ENCODE results near the gene RAP1GDS1. TPM values are rescaled to one million over a fixed set of nuclear protein-coding genes. Genes with fewer than 3 reads are reported as not detected.

Gene RAP1GDS1
- 10 to 100 TPM; 46.1 to 50.4 TPM for total RNA-seq

DNA sequence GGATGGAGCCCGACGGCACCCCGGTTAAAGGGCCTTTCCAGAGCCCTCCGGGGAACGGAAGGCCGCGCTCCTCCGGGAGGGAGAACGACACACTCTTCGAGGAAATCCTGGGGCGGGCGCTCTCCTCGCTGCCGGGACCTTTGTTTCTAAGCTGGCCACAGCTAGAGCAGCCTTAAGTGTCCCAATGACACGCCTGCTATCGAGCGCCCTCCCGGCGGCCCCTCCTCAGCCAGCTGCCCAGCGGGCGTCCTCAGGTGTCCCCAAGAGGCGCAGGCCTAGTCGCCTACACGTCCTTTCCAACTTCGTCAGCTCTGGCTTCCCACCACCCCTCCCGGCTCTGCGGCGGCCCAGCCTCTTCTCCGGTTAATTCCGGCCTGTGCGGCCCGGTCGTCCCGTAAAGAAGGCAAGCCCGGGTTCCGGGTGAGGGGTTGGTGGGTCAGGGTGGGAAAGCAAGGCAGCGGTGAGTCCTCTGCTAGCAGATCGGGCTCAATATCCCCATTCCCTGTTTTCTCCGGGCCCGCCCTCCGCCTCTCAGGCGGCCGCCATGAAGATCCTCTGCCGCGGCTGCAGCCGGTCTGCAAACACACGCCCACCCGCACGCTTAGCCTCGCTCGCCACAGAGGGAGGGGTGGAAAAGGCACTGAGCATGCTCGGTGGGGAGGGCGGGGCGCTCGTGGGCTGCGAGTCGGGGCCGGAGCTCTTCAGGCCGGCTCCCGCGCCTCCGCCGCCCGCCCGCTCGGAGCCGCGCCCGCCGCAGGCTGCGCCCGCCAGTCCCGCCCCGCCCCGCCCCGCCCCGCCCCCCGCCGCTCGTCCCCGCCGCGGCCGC, at the start of gene RAP1GDS1:
RAP1GDS1 (plus strand) TSS at position 806 of the 826 bp plus-strand sequence. CDS start 182 bp downstream, outside the sequence.
- peak; percentile 91 for DNase-seq
- H3K36me3 Mint-ChIP-seq (ENCODE audit: low read depth) = peaks cover 19% of the 10 kb centered on the region
- no peaks in the 10 kb centered on the region for H3K27me3 Mint-ChIP-seq
- peaks cover 44% of the 10 kb centered on the region for H3K4me1 Mint-ChIP-seq
- peak within 1 kb of the TSS; percentile 93 for H3K27ac Mint-ChIP-seq
- peak within 1 kb of the TSS; percentile 96 for H3K4me3 Mint-ChIP-seq
- ChIA-PET CTCF (interaction anchor here (0.6 to 1.4 kb wide), 8 partner anchors 9 to 735 kb away, joined by 3 to 4 read pairs (median 3); partner anchors contain the start of genes EIF4E, METAP1 and STPG2), POLR2A (interaction anchor here (0.7 to 3.8 kb wide), 21 partner anchors 10 to 1688 kb away, joined by 3 to 32 read pairs (median 6); partner anchors contain the start of genes ADH5, EIF4E, METAP1 and STPG2)
- no peaks in the 10 kb centered on the region for H3K9me3 Mint-ChIP-seq

- Mint-ChIP-seq H3K27me3 (no peaks in the 10 kb centered on the region), H3K27ac (no peak overlapping the region), H3K4me3 (no peak overlapping the region), H3K36me3 (ENCODE audit: low read depth) (no peaks in the 10 kb centered on the region), H3K9me3 (no peaks in the 10 kb centered on the region), H3K4me1 (no peaks in the 10 kb centered on the region)
- no peak for DNase-seq
- CTCF ChIA-PET = no interaction called here
- POLR2A ChIA-PET = no interaction called here
Observed at GRCh38 chr4:98222306-98222705, 38.9 kb upstream of the RAP1GDS1 start.

DNA sequence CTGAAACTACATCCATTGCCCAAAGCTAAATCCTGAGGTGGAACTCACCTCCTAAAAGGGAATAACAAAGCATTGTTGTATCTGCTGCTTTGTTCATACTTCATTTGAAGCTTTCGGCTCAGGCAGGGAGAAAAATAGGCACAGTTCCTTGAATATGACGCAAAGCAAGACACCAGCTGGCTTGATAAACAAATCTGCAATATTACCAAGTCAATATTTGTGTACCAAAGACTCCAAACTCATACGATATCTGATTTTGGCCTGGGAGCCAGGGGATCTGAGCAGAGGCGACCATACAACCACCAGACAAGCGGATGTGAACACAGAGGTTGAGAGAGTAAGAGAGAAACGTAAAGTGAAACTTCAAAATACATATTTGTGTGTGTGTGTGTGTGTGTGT, 34.8 kb upstream of the RAP1GDS1 start:
- POLR2A ChIA-PET = no interaction called here
- H3K27ac Mint-ChIP-seq = no peak overlapping the region
- no peaks in the 10 kb centered on the region for H3K36me3 Mint-ChIP-seq (ENCODE audit: low read depth)
- no peaks in the 10 kb centered on the region for H3K27me3 Mint-ChIP-seq
- H3K4me3 Mint-ChIP-seq = no peak overlapping the region
- CTCF ChIA-PET = no interaction called here
- no peak for DNase-seq
- H3K4me1 Mint-ChIP-seq = no peaks in the 10 kb centered on the region
- no peaks in the 10 kb centered on the region for H3K9me3 Mint-ChIP-seq

DNA sequence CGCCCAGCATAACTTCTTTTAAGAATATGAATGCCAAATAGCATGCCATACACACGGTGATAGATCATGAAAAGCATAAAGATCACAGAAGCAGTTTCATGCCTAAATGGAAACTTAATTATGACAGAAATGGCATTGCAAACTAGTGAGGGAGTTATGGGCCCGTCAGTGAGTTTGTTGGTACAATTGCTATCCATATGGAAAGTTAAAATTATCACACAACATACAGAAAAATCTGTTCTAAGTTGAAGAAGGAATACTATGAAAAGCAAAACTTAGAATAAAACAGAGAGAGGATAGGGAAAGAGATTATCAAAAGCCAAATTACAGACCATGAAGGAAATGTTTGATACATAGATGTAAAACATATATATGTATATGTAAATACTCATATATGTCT, 30.2 kb upstream of the RAP1GDS1 start:
- no peaks in the 10 kb centered on the region for H3K4me1 Mint-ChIP-seq
- no peak for DNase-seq
- H3K4me3 Mint-ChIP-seq = no peak overlapping the region
- no peaks in the 10 kb centered on the region for H3K9me3 Mint-ChIP-seq
- POLR2A ChIA-PET = no interaction called here
- no peak overlapping the region for H3K27ac Mint-ChIP-seq
- CTCF ChIA-PET = no interaction called here
- H3K36me3 Mint-ChIP-seq (ENCODE audit: low read depth) = no peaks in the 10 kb centered on the region
- H3K27me3 Mint-ChIP-seq = peaks cover 2% of the 10 kb centered on the region

DNA sequence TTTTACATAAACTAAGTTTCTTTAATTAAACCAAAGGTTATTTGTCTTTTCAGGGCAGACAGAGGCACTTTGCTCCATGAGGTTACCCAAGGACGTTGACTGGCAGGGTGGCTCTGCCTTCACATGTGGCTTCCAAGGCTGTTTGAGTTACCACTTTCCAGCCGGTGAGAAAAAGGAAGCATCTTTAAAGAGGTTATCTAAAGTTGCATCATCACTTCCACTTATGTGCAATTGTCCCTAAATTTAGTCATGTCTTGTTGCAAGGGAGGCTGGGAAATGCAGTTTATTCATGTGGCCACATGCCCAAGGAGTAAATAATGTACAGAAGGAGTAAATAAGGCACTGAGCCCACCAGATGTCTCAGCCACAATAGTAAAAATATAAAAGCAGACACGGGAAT, 29.0 kb upstream of the RAP1GDS1 start:
- no peaks in the 10 kb centered on the region for H3K4me1 Mint-ChIP-seq
- ChIA-PET POLR2A (no interaction called here), CTCF (no interaction called here)
- no peaks in the 10 kb centered on the region for H3K36me3 Mint-ChIP-seq (ENCODE audit: low read depth)
- no peaks in the 10 kb centered on the region for H3K9me3 Mint-ChIP-seq
- no peak overlapping the region for H3K27ac Mint-ChIP-seq
- DNase-seq = no peak
- peaks cover 4% of the 10 kb centered on the region for H3K27me3 Mint-ChIP-seq
- no peak overlapping the region for H3K4me3 Mint-ChIP-seq

DNA sequence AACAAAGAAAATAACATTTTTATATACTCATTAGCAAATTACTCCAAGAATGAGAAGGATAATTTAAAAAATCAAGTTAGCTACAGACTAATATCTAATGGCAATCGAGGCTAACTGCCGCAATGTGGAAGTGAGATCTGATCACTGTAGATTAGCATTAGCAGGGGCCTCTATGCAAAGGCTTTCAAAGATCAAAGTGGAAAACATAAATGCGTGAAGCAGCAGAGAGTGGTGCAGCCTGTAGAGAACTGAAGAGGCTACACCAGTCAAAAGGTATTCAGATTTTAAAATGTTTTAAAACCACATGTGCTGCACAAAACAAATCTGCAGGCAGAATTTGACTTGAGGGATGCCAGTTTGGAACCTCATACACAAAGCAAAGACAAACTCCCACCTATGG, 24.0 kb upstream of the RAP1GDS1 start:
- H3K4me1 Mint-ChIP-seq = no peaks in the 10 kb centered on the region
- no peak overlapping the region for H3K27ac Mint-ChIP-seq
- CTCF ChIA-PET = no interaction called here
- no peaks in the 10 kb centered on the region for H3K9me3 Mint-ChIP-seq
- no peak for DNase-seq
- peaks cover 13% of the 10 kb centered on the region for H3K27me3 Mint-ChIP-seq
- POLR2A ChIA-PET = no interaction called here
- no peaks in the 10 kb centered on the region for H3K36me3 Mint-ChIP-seq (ENCODE audit: low read depth)
- no peak overlapping the region for H3K4me3 Mint-ChIP-seq

- ChIA-PET POLR2A (no interaction called here), CTCF (no interaction called here)
- H3K27ac Mint-ChIP-seq = no peak overlapping the region
- H3K36me3 Mint-ChIP-seq (ENCODE audit: low read depth) = peaks cover 3% of the 10 kb centered on the region
- no peak overlapping the region for H3K4me3 Mint-ChIP-seq
- H3K4me1 Mint-ChIP-seq = no peaks in the 10 kb centered on the region
- H3K9me3 Mint-ChIP-seq = peaks cover 3% of the 10 kb centered on the region
- DNase-seq = no peak
- peaks cover 14% of the 10 kb centered on the region for H3K27me3 Mint-ChIP-seq
Observed at GRCh38 chr4:98242063-98242462, 19.1 kb upstream of the RAP1GDS1 start.

GRCh38 chr4:98242538-98242937, 18.6 kb upstream of the RAP1GDS1 start:
- no peak for DNase-seq
- CTCF ChIA-PET = no interaction called here
- Mint-ChIP-seq H3K4me1 (no peaks in the 10 kb centered on the region), H3K27me3 (peaks cover 13% of the 10 kb centered on the region), H3K36me3 (ENCODE audit: low read depth) (peaks cover 3% of the 10 kb centered on the region), H3K4me3 (no peak overlapping the region), H3K9me3 (peaks cover 3% of the 10 kb centered on the region), H3K27ac (no peak overlapping the region)
- POLR2A ChIA-PET = no interaction called here

DNA sequence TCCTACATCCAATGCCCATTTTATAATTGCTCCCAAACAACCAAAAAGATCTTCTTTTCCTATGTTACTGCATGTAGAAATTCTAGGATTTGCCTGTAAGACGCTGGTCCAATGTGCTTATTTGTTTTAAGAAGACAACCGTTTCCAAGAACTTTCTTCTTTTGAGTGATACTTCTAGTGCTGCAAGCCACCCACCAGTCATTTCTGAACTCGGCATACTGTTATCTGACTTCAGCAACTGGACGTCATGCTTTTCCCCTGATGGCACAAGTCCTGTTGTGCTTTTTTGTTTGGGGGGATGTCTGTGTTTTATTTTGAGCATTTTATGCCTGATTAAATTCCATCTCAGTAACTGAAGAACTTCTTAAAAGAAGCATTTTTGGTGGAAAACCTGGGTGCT, 16.0 kb upstream of the RAP1GDS1 start:
- DNase-seq = no peak
- ChIA-PET CTCF (no interaction called here), POLR2A (no interaction called here)
- H3K36me3 Mint-ChIP-seq (ENCODE audit: low read depth) = peaks cover 3% of the 10 kb centered on the region
- peaks cover 3% of the 10 kb centered on the region for H3K9me3 Mint-ChIP-seq
- H3K4me3 Mint-ChIP-seq = no peak overlapping the region
- peaks cover 6% of the 10 kb centered on the region for H3K4me1 Mint-ChIP-seq
- peaks cover 7% of the 10 kb centered on the region for H3K27me3 Mint-ChIP-seq
- no peak overlapping the region for H3K27ac Mint-ChIP-seq

- CTCF ChIA-PET = no interaction called here
- no peak overlapping the region for H3K27ac Mint-ChIP-seq
- H3K4me1 Mint-ChIP-seq = peaks cover 6% of the 10 kb centered on the region
- no peak for DNase-seq
- no peak overlapping the region for H3K4me3 Mint-ChIP-seq
- POLR2A ChIA-PET = no interaction called here
- peaks cover 3% of the 10 kb centered on the region for H3K36me3 Mint-ChIP-seq (ENCODE audit: low read depth)
- peaks cover 3% of the 10 kb centered on the region for H3K9me3 Mint-ChIP-seq
- H3K27me3 Mint-ChIP-seq = peaks cover 4% of the 10 kb centered on the region
Observed at GRCh38 chr4:98248934-98249333, 12.2 kb upstream of the RAP1GDS1 start.

DNA sequence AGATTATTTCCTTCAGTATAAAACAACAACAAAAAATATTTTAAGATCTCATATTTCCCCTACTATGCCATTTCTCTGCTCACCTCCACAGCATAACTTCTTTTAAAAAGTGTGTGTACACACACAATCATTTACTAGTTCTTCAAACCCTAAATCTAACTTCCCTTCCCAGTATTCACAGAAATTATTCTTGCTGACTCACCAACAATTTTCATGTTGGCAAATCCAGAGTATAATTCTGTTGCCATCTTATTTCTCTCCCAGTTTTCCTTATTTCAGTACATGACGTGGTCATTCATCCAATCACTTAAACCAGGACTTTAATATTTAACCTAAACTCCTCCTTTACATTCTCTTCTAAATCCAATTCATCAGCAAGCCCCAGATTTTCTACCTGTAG, 11.4 kb upstream of the RAP1GDS1 start:
- H3K27me3 Mint-ChIP-seq = no peaks in the 10 kb centered on the region
- ChIA-PET POLR2A (no interaction called here), CTCF (no interaction called here)
- H3K4me3 Mint-ChIP-seq = no peak overlapping the region
- H3K27ac Mint-ChIP-seq = no peak overlapping the region
- H3K36me3 Mint-ChIP-seq (ENCODE audit: low read depth) = no peaks in the 10 kb centered on the region
- H3K9me3 Mint-ChIP-seq = no peaks in the 10 kb centered on the region
- DNase-seq = no peak
- H3K4me1 Mint-ChIP-seq = peaks cover 6% of the 10 kb centered on the region

DNA sequence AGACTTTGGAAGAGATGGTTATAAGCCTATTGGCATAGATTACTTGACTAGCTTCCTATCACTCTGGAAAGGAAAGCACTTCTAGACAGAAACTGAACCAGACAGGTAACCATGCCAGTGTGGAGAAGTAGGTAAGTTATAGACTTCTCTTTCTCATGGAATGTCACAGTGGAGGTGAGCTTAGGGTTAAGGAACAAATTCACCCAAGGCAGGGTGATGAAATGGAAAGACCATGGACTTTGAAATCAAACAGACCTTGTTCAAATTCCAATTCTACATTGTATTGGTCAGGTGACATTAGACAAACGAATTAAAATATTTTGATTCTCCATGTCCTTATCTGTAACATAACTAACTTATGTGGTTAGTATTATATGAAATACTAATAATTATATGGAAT, 7.7 kb upstream of the RAP1GDS1 start:
- no peak for DNase-seq
- ChIA-PET CTCF (no interaction called here), POLR2A (no interaction called here)
- no peaks in the 10 kb centered on the region for H3K9me3 Mint-ChIP-seq
- no peak overlapping the region for H3K4me3 Mint-ChIP-seq
- H3K27ac Mint-ChIP-seq = no peak overlapping the region
- H3K36me3 Mint-ChIP-seq (ENCODE audit: low read depth) = no peaks in the 10 kb centered on the region
- peaks cover 8% of the 10 kb centered on the region for H3K4me1 Mint-ChIP-seq
- no peaks in the 10 kb centered on the region for H3K27me3 Mint-ChIP-seq

DNA sequence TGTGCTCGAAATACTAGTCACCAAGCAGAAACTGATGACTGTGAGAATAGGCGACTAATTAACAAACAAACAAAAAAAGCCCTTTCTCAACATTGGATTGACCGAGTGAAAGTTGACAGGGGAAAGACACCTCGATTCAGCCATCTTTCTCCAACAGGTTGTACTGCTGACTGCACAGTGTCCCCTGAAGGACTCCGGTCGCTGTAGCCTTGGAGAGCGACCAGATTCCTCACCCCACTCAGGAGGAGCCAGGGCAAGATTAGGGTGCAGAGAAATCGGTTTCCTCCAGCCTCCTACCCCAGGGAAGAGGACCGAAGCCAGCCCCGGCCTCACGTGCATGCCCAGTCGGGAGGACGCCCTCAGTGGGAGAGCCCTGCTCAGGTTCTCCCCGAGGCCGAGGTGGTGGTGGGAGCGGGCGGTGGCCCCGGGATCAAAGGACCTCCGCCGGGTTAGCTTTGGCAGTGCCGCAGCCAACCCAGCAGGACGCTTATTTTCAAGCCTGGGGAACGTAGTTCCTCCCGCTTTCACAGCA, 1.1 kb upstream of the RAP1GDS1 start:
- Mint-ChIP-seq H3K9me3 (no peaks in the 10 kb centered on the region), H3K36me3 (ENCODE audit: low read depth) (peaks cover 14% of the 10 kb centered on the region), H3K27me3 (no peaks in the 10 kb centered on the region), H3K27ac (peak overlapping the region; percentile 93), H3K4me3 (peak overlapping the region; percentile 92), H3K4me1 (peaks cover 39% of the 10 kb centered on the region)
- CTCF ChIA-PET = interaction anchor here (1.2 to 1.4 kb wide), 4 partner anchors 10 to 735 kb away, joined by 3 to 4 read pairs (median 3); partner anchors contain the start of genes METAP1 and STPG2
- no peak for DNase-seq
- POLR2A ChIA-PET = interaction anchor here (1.0 to 3.8 kb wide), 12 partner anchors 23 to 828 kb away, joined by 3 to 32 read pairs (median 8); partner anchors contain the start of genes ADH5, EIF4E, METAP1 and STPG2
